GM18507 (cell line): ENCODE data around the gene AGAP9.
"Not testable (repeated sequence)": the region's sequence is repeated elsewhere in the genome, so short reads cannot be mapped to it uniquely, and the experiment has no call there.

Source experiments
- DNase-seq: peaks from one replicate; pipeline ENCODE4 v3.0.0; 2011; ENCODE audit warnings: low read depth; ENCODE audit not compliant: insufficient read length; ENCODE audit errors: extremely low spot score
- FAIRE-seq: peaks from 2 replicates; lab custom pipeline; 2011; peaks lifted over from hg19 to GRCh38; lab: Jason Lieb, UNC

The AGAP9 gene

DNA sequence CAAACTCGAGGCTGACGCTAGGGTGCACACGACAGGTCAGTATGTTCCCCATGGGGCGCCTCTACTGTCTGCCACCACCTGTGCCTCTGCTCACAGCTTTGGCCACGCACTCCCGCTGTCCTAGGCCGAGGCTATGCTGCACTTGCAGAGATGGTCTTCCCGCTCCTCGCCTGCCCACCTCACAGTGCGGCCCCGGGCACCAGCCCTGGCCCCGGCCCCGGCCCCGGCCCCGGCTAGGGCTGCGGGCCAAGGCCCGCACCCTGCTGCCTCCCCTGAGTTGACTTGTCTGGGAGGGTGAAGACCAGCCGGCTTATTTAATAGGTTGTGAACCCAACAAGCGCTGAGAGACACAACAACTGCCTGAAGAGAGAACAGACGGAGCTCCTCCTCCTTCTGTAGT is at the start of gene AGAP9:
Gene AGAP9, minus strand, starts transcription at position 164 of the 400 bp plus-strand sequence. Its CDS starts 112 bp downstream, at position 52.
- DNase-seq, FAIRE-seq: not testable (repeated sequence)

DNA sequence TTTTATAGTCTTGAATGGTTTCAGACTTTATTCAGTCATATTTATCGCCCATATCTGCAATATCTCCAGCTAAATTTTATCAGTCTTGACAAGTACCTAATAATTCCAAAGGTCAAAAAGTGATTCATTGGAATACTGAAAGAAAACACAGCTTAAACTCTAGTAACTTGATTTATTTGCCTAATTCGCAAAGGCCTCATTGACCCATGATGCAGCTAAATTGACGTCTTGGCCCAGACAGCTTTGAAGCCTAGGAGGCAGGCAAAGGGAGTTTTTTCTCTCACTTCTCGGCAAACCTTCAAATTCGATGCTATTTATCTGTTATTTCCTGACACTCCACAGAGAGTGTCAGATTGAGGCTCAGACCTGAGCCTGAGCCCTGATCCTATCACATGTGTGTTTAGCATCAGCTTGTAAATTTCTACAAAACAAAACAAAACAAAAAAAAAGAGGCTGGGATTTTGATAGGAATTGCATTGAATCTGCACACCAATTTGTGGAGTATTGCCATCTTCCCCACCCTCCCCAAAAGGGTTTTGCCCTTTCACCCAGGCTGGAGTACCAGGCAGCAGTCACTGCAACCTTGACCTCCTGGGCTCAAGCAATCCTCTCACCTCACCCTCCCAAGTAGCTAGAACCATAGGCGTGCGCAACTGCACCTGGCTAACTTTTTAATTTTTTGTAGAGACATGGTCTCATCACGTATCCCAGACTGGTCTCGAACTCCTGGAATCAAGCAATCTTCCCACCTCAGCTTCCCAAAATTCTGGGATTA is 47.9 kb upstream of the AGAP9 start:
- DNase-seq, FAIRE-seq: not testable (repeated sequence)

DNA sequence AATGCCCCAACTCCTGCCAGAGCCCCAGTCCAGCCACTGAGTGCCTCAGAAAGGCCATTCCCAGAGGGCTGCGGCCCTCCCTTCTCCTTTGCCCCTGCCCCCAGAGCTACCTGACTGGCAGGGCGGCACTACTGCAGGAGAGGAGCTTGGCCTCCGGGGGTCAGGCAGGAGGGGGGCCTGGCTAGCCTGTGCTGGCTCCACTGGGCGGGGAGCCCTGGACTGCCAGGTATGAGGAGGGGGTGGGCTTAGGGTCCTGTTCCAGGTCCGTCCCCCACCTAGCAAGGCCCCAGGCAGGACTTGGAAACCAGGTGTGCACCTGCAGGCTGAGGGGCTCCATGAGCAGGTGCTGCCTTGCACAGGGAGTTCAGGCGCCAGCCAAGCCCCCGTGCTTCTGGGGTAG is 43.3 kb upstream of the AGAP9 start:
- FAIRE-seq, DNase-seq: not testable (repeated sequence)

DNA sequence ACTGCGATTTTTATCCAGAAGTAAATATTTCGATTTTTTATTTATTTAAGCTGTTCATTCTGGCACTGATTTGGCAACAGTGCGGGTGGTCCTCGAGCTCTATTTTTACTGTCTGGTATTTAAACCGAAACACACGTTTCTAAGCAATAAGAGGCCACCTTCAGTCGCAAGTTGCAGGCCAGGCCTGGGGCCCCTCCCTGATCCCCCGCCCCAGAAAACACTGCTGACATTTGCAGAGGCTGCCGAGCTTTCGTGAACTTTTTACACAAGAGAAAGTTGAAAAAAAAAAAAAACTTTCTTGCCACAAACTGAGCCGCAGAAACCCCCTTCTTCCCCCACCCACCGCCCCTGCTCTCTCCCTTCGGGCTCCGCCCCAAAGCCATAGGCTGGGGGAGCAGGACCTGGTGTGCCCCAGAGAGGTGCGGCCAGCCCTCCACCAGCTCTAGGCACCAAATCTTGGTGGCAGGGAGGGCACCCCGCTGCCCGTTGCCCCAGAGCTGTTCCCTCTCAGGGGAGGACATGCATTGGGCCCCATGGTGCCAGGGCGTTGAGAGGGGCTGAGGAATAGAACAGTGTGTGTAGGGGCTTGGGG is 42.8 kb upstream of the AGAP9 start:
- not testable (repeated sequence) for DNase-seq, FAIRE-seq

DNA sequence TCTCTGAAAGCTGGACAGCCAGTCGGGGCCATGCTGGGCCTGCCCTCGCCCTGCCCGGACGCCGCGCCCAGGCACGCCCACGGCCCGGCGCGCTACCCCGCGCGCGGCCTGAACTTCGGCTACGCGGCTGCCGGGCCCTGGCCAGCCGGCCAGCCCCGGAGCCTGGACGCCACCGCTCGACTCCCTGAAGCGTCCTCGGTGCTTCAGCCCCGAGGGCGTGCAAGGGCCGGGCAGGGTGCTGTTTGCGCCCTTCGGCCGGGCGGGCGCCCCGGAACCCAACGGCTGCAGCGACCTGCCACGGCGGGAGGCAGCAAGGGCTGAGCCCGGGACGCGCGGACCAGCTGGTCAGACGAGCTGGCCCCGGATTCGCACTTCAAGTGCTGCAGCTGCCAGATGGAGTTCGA is 42.1 kb upstream of the AGAP9 start:
- DNase-seq, FAIRE-seq: not testable (repeated sequence)

DNA sequence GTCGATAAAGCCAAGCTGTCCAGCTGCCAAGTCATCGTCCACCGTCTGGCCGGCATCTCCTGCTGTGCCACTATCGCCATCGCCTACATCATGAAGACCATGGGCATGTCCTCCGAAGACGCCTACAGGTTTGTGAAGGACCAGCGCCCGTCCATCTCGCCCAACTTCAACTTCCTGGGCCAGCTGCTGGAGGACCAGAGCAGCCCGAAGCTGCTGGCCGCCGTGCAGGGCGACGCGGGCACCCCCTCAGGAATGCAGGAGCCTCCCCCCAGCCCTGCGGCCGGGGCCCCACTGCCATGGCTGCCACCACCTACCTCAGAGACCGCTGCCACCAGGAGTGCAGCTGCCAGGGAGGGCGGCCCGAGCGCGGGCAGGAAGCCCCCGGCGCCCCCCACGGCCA is 41.5 kb upstream of the AGAP9 start:
- FAIRE-seq, DNase-seq: not testable (repeated sequence)

DNA sequence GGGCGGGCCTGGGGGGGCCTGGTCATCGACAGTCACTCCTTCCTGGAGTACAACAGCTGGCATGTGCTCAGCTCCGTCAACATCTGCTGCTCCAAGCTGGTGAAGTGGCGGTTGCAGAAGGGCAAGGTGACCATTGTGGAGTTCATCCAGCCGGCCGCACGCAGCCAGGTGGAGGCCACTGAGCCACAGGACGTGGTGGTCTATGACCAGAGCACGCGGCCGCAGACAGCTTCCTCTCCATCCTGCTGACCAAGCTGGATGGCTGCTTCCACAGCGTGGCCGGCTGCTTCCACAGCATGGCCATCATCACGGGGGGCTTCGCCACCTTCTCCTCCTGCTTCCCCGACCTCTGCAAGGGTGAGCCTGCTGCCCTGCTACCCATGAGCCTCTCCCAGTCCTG is 40.9 kb upstream of the AGAP9 start:
- not testable (repeated sequence) for FAIRE-seq, DNase-seq

DNA sequence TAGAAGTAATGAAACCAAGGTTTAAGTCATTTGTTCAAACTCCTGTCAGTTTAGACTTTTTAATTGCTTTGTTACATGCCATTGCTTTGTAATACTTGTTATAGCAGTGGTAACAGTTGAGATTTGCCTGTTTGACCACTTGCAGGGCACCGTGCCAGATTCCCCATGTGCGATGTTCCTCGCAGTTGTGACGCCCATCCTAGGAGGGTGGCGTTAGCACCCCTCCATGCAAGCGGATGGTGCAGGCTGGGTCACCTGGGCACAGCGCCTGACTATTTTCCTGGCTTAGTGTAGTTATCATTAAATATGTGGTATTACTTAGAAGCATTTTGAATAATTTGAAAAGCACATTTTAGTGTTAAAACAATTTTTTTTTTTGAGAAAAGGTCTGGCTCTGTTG is 37.0 kb upstream of the AGAP9 start:
- not testable (repeated sequence) for FAIRE-seq, DNase-seq

DNA sequence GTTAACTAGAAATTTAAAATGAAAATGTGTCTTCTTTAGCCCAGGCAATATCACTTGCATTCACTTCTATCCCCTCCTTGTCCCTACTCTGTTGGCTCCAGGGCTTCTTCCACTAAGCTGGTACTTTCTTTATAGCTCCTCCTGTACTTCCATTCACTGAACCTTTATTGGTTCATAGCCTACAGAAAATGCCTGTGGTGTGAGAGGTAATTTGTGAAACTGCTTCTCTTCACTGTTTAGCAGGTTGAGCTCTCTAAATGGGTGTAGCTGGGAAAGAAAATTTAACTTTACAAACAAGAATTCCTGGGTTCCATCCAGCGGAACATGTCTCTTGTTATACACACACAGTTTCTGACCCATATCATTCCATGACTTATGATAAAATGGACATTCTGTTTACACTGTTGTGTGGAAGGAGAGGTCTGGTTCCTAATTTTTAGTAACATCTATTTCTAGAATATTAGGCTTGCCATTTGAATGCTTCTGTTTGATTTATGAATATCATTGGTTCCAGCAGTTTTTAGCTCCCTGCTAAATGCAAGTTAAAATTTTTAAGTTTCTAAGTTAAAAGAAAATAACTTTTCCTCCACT is 36.4 kb upstream of the AGAP9 start:
- DNase-seq, FAIRE-seq: not testable (repeated sequence)

DNA sequence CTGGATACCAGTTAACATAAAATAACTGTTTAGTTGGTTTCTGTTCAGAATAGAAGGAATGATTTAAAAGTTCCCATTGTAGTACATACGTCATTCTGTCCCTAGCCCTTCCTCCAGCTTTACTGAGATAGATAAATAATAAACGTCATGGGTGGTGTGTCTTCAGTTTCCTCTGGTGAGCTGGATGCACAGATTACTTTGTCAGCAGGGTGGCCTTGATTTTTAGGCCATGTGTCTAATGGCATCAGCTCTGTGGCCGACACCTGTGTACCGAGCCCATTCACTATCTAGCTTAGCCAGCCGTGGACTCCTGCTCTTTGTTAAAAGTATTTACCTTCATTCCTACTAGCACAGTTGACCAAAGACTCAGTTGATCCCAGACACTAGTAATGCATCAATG is 34.7 kb upstream of the AGAP9 start:
- not testable (repeated sequence) for FAIRE-seq, DNase-seq

DNA sequence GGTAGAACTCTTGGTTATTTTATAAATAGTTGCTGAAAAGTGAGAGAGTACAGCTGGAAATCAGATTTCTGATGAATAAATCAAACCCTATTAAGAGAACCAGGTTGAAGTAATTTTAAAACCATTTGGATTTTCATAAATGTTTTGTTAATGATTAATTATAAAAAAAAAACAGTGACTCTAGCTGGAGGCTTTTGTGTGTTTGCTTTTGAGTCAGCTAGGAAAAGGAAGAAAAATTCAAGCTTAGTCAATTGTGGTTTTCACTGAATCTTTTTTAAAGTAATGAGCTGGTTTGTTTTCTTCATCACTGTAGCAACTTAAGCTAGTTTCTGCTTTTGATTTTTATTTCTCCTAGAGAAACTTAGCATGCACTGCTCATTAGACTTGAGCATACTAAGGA is 34.2 kb upstream of the AGAP9 start:
- not testable (repeated sequence) for FAIRE-seq, DNase-seq

DNA sequence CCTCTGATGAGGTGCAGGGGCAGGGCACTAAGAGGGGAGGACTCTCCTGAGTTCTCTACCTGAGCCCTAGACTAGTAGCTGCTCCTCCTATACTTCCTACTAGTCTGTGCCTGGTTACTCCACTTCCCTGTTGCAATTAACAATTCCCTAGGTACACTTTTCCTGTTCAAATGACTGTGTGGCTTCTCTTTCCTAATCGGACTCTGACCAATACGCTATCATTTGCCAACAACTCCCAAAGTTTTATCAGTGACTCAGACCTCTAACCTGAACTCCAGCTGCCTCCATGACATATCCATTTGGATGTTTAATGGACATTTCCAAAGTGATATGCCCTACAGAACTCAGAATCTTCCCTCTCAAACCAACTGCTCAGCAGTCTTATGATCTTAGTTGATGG is 31.9 kb upstream of the AGAP9 start:
- DNase-seq, FAIRE-seq: not testable (repeated sequence)

DNA sequence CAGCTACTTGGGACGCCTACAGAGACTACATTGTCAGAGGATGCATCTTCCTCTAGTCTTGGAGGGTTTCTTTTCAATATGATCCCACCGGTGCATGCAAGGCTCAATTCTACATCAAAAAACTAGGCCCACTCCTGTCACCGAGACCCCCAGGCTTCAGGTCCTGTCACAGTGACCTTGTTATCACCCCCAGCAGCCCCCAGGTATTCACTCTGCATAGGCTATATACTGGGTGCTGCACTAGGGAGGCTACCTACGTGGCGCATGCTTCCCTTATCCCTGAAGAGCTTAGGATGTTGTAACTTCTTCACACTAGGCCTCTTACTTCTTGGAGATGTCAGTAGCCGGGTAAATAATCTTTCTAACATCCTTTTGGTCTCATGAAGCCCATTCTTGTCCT is 31.1 kb upstream of the AGAP9 start:
- not testable (repeated sequence) for DNase-seq, FAIRE-seq

DNA sequence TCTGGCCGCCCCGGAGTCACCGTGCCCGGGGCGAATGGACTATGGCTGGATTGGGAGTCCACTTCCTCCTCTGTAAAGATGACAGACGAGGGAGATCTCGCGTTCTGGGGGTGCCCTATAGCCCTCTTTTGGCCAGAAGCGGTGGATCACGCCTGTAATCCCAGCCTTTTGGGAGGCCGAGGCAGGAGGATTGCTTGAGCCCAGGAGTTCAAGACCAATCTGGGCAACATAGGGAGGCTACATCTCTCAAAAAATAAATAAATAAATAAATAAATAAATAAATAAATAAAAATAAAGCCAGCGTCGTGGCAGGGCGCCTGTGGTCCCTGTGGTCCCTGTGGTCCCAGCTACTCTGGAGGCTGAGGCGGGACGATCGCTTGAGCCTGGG is 30.4 kb upstream of the AGAP9 start:
- not testable (repeated sequence) for DNase-seq, FAIRE-seq

DNA sequence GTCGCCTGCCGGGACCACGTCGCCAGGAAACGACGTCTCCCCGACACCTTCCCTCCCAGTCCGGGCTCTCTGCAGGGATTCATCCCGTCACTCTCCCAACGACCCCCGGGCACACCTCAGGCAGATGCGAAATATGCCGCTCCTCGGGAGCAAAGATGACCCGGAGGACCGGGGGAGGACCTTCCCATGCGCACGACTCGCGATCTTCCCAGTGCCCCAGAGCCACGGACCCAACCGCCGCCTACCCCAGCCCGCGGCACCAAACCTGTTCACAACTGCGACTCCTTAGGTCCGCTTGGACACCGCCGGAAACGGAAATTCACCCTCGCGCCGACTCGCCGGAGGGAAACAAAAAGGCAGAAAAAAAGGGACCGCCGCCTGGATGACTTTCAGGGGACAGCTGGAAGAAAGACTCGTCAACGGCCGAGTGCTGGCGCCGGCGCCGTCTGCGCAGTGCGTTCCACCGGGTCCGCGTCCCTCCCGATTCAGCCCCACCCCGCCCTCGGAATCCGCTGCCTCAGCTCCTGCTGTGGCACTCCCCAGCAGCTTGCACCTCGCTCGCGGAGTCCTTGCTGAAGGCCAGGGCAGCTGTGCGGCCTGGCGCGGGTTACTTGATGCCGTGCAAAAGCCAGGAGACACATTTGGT is 29.9 kb upstream of the AGAP9 start:
- DNase-seq, FAIRE-seq: not testable (repeated sequence)

DNA sequence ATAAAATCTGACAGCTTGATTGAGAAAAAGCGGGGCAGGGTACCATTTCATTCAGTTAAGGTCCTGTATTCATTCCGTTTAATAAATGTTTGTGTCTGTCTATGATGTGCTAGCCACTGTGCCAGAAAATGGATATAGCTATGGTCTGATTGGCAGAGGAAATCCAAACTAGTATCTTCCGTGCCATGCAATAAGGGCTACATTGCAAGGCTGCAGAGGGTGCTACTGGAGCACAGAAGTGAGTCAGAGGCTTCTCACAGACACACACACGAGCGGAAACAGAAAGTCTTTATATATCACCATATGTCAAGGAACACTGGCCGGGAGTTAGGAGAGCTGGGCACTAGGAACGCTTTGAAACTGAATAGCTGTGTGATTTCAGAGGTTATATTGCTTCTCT is 29.3 kb upstream of the AGAP9 start:
- not testable (repeated sequence) for DNase-seq

DNA sequence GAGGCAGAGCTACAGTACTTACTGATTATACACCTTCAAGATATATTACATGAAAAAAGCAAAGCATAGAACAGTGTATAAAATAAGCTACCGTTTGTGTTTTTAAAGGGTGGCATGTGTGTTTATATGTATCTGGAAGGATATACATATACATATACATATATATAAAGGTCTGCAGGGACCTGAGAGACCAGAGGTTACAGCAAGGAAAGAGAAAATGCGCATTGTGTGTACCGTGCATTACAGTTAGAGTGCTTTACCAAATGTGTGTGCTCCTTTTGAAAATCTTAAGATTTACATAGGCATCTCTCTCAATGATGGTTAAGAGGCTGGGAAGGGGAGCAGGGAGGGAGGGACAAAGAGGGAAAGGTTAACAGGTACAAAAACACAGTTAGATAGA is 23.8 kb upstream of the AGAP9 start:
- not testable (repeated sequence) for FAIRE-seq, DNase-seq

More for the DNA sequence above, 29.3 kb upstream of the AGAP9 start:
- not testable (repeated sequence) for FAIRE-seq

DNA sequence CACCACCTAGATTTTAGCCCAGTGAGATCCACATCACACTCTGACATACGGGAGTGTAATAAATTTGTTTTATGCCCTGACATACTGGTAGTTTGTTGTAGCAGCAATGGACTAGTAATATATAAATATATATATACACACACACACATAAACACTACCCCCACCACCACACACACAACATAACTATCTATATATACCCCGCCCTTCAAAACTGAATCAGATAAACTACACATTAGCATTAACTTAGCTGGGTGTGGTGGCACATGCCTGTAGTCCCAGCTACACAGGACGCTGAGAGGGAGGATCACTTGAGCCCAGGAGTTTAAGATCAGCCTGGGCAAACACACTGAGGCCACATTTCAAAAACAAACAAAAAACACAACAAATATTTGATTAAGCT is 13.0 kb upstream of the AGAP9 start:
- not testable (repeated sequence) for FAIRE-seq, DNase-seq

DNA sequence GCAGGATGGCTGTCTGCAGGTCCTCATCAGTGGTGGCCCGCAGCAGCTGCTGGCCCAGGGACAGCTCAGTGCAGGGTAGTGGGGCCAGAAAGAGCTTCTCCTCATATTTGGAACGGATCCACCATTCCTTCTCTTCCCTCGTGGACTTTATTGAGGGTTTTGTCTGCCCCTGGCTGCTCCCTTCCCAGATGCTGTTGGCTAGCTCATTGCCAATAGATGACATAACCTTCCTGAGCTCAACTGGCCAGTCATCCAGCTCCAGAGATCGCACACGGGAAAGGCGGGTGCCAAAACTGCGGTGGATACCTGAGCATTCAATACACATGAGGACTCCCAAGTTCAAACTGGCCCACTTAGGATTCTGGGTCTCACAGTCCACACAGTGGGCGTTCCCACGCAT is 21.1 kb downstream of the AGAP9 start:
- FAIRE-seq, DNase-seq: not testable (repeated sequence)

DNA sequence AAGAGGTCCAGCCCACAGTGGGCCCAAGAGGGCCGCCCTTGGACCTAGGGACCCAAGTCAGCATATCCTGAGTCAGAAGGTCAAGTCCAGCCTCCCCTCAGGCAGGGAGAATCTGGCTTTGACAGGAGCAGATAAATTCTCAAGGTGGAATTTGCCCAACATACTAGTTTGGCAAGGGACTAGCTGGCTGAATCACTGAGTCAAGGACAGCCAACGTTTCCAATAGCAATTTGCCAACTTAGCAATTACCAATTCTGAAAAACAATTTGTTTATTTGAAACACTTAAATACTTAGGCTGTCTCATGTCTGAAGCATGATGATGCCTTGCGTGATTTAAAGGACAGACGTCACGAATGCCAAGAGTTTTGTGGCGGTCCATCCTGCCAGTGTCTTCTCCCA is 29.2 kb downstream of the AGAP9 start:
- not testable (repeated sequence) for DNase-seq

More for the DNA sequence above, 29.2 kb downstream of the AGAP9 start:
- FAIRE-seq = not testable (repeated sequence)
